Thyroid gland (tissue), 4 donors: Measurements from ENCODE around the gene CAVIN2. TPM values are rescaled to one million over a fixed set of nuclear protein-coding genes. Genes with fewer than 3 reads are reported as not detected.

Source experiments
- DNase-seq, 2 donors: peaks; one replicate each; pipeline ENCODE4 v3.0.0-alpha.2; 2019
- H3K27ac ChIP-seq, 3 donors: fragments of 200-600 bp; sonication (generic); 1 replicate in 2 of 3; 2 replicates in 1 of 3; pipeline ENCODE4 v1.5.1; 2016 to 2019; ENCODE audit warnings: mild to moderate bottlenecking in 1 of 3, moderate library complexity in 1 of 3
- H3K27me3 ChIP-seq: fragments of 200-600 bp; sonication (generic); one replicate; pipeline ENCODE4 v1.5.1; 2019
- H3K36me3 ChIP-seq, 2 donors: fragments of 200-600 bp; sonication (generic); one replicate each; pipeline ENCODE4 v1.5.1; 2016 to 2019
- H3K4me1 ChIP-seq, 2 donors: fragments of 200-600 bp; sonication (generic); one replicate each; pipeline ENCODE4 v1.5.1; 2017 to 2019
- H3K4me3 ChIP-seq, 3 donors: fragments of 200-600 bp; sonication (generic); replicated peaks in 1 of 3; 1 replicate in 2 of 3; 2 replicates in 1 of 3; pipeline ENCODE4 v1.5.1; 2016; ENCODE audit warnings: mild to moderate bottlenecking in 1 of 3
- H3K9me3 ChIP-seq: fragments of 200-600 bp; sonication (generic); one replicate; pipeline ENCODE4 v1.5.1; 2017
- POLR2A ChIP-seq, 2 donors: fragments of 450-650 bp; IDR thresholded peaks; one replicate each; pipeline ENCODE4 v1.6.1; 2017; ENCODE audit warnings: antibody characterized with exemption in 2 of 2, mild to moderate bottlenecking in 2 of 2, moderate library complexity in 1 of 2
- WGBS, 2 donors: methylation state at CpG; one replicate each; pipeline ENCODE4 v1.1.5; 2017; 5-methylcytosine and 5-hydroxymethylcytosine counted together
- intact Hi-C: fragments of 100-400 bp; cut with DNase I; formaldehyde crosslinking; loops from one replicate; pipeline ENCODE4 v1.15.1; 2023
- total RNA-seq, 4 donors: library from RNA; depleted of rRNA; stranded (reverse); fragments of >200 nt; gene quantifications; one replicate each; pipeline ENCODE4 v1.2.3, GENCODE V29; 2016
- TF ChIP-seq, protein P1 (sequence below), 6 experiments: fragments of 200-600 bp in 3 of 6; fragments of 450-650 bp in 3 of 6; sonication (generic) in 3 of 6; IDR thresholded peaks; one replicate each; pipeline ENCODE4 v1.5.1; 2016 to 2019; ENCODE audit warnings: antibody characterized with exemption in 6 of 6, mild to moderate bottlenecking in 2 of 6, inconsistent platforms in 1 of 6, moderate library complexity in 1 of 6

Gene CAVIN2
- total RNA-seq, 4 donors from 2014 or later, result 86.2 to 149 (median 132) TPM

DNA sequence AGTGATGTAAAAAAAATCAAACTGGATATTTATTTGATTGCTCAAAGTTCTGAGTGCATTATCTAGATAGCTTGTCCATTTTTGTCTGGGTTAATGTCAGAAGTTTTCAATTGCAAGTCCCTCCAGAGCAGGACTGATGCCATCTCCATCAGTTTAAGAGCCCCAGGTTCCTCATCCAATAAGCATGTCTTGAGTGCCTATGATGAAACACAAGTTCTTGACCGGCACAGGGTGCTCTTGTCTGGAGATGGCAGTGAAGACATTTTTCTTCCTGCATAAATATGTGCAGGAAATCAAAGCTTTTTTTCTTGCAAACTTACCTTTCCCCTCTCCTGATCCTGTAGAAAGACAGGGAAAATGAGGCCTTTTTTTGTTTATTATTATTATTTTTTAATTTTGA is 31.9 kb downstream of the CAVIN2 start:
- Histone ChIP-seq H3K4me1 (no peaks in the 10 kb centered on the region), H3K27me3 (no peaks in the 10 kb centered on the region), H3K4me3 (no peak overlapping the region), H3K36me3 (no peaks in the 10 kb centered on the region), H3K9me3 (no peaks in the 10 kb centered on the region), H3K27ac (no peak overlapping the region)
- intact Hi-C loops, result no loop called here
- no peak for DNase-seq
- TF ChIP-seq POLR2A (IDR thresholded peaks at IDR 0.05), result no peak
- TF ChIP-seq, protein P1, sequence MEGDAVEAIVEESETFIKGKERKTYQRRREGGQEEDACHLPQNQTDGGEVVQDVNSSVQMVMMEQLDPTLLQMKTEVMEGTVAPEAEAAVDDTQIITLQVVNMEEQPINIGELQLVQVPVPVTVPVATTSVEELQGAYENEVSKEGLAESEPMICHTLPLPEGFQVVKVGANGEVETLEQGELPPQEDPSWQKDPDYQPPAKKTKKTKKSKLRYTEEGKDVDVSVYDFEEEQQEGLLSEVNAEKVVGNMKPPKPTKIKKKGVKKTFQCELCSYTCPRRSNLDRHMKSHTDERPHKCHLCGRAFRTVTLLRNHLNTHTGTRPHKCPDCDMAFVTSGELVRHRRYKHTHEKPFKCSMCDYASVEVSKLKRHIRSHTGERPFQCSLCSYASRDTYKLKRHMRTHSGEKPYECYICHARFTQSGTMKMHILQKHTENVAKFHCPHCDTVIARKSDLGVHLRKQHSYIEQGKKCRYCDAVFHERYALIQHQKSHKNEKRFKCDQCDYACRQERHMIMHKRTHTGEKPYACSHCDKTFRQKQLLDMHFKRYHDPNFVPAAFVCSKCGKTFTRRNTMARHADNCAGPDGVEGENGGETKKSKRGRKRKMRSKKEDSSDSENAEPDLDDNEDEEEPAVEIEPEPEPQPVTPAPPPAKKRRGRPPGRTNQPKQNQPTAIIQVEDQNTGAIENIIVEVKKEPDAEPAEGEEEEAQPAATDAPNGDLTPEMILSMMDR (IDR thresholded peaks at IDR 0.05), result no peak
- WGBS, 2 donors, result 53 to 69% methylated on average over 1 of the region's 1 CpG

DNA sequence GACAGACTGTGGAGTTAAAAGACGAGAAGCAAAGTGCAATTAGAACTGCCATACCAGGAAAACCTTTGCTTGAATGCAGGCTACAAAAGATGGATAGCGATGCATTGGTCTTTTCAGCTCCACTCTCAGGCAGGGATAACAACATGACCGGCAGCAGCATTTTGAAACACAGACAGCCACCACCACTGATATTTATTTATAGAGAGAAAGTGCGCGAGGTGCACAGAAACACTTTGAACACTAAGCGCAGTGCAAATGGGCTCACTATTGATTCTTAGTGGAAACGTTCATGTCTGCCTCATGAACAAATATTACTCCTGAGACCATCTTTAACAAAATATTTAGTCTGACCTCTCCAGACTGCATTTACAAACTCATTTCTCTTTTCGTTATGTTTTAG is 32.9 kb downstream of the CAVIN2 start:
- Histone ChIP-seq H3K27me3 (no peaks in the 10 kb centered on the region), H3K4me3 (no peak overlapping the region), H3K36me3 (no peaks in the 10 kb centered on the region), H3K4me1 (no peaks in the 10 kb centered on the region), H3K9me3 (no peaks in the 10 kb centered on the region), H3K27ac (no peak overlapping the region)
- 87 to 90% methylated on average over 8 of the region's 8 CpGs for WGBS, 2 donors
- no peak for TF ChIP-seq POLR2A (IDR thresholded peaks at IDR 0.05)
- TF ChIP-seq, protein P1 (IDR thresholded peaks at IDR 0.05), result no peak
- intact Hi-C loops, result loop anchor here (5.0 kb wide), 1 partner anchor 348 kb away; no protein-coding TSS in a partner anchor
- DNase-seq, result no peak

DNA sequence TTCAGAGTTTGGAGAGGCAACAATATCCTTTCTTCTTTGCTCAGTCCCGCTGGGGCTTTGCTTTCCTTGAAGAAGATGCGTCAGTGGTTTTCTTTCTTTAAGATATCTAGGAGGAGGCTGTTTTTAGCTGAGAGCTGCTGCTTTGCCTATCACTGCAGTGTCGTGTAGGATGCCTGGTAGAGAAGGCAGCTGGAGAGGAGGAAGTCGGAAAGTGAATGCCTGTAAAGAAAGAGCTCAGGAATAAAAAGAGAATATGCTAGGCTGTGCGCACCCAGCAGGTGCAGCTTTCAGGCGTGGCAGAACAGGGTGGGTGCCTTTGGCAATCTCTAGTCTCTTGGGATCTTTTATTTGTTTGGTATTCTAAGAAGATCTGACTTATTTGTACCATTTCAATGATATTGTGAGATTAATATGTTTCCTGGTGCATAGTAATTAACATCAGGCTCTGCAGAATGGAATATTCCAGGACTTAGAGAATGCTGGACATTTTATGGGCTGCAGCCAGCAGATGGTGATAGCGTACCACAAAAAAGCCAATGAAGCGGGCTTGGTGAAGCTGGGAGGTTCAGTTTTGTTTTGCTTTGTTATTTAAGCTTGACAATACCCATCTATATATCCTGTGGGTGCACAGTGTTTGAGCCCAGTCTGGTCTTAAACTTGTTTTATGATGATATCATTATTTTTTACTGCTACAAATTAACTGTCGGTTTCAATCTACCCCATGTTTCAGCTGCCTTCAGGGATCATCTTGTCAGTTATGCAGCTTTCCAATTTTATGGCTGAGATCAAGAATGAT is 34.9 kb downstream of the CAVIN2 start:
- Histone ChIP-seq H3K27ac (no peak overlapping the region), H3K27me3 (no peaks in the 10 kb centered on the region), H3K36me3 (no peaks in the 10 kb centered on the region), H3K4me1 (no peaks in the 10 kb centered on the region), H3K4me3 (no peak overlapping the region), H3K9me3 (no peaks in the 10 kb centered on the region)
- TF ChIP-seq, protein P1 (IDR thresholded peaks at IDR 0.05), result peak; percentile 32 to 90 (median 79)
- TF ChIP-seq POLR2A (IDR thresholded peaks at IDR 0.05), result no peak
- intact Hi-C loops, result loop anchor here (5.0 kb wide), 1 partner anchor 350 kb away; no protein-coding TSS in a partner anchor
- 45 to 48% methylated on average over 9 of the region's 9 CpGs for WGBS, 2 donors
- DNase-seq, result peak; percentile 54 to 71

DNA sequence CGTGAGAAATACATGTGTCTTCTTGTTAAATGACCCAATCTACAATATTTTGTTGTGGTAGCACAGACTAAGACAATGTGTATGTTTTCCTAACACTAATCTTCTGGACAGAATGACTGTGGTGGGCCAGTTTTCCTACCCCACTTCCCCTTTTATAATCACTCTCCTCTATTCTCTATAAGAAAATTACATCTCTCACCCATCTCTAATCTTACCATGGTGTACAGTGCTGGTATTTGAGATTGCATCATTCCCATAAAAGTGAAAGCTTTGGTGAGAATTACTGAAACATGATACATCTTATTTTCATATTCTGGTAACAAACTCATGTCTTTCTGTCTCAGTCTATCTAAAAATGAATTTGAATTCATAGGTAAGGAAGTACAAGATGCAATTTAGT is 40.5 kb downstream of the CAVIN2 start:
- intact Hi-C loops, result no loop called here
- no peak for DNase-seq
- 87 to 100% methylated on average over 1 of the region's 1 CpG for WGBS, 2 donors
- no peak overlapping the region for H3K4me3 ChIP-seq
- TF ChIP-seq POLR2A (IDR thresholded peaks at IDR 0.05), result no peak
- TF ChIP-seq, protein P1 (IDR thresholded peaks at IDR 0.05), result no peak
- H3K9me3 ChIP-seq, result no peaks in the 10 kb centered on the region
- no peaks in the 10 kb centered on the region for H3K36me3 ChIP-seq
- H3K27me3 ChIP-seq, result no peaks in the 10 kb centered on the region
- no peak overlapping the region for H3K27ac ChIP-seq
- H3K4me1 ChIP-seq, result no peaks in the 10 kb centered on the region

DNA sequence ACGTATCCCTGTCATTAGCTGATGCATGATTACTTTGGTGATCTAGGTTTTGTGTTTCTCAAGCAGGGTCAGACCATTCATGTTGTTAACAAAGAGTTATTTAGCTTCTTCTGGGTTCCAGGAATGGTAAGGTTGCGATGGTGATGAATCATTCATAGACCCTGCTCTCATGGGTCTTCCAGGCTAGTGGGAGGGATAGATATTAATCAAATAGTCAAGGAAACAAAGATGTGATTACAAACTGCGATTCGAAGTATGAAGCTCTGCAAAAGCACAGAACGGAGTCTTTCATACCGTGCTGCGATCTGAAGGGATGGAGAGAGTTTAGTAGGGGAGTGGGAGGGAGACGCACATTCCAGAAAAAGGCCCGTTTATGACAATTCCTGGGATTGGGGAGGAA is 42.1 kb downstream of the CAVIN2 start:
- no peaks in the 10 kb centered on the region for H3K36me3 ChIP-seq
- H3K4me3 ChIP-seq, result no peak overlapping the region
- no peaks in the 10 kb centered on the region for H3K27me3 ChIP-seq
- WGBS, 2 donors, result 77 to 82% methylated on average over 9 of the region's 9 CpGs
- no peak for DNase-seq
- TF ChIP-seq POLR2A (IDR thresholded peaks at IDR 0.05), result no peak
- TF ChIP-seq, protein P1 (IDR thresholded peaks at IDR 0.05), result no peak
- H3K9me3 ChIP-seq, result no peaks in the 10 kb centered on the region
- intact Hi-C loops, result no loop called here
- no peak overlapping the region for H3K27ac ChIP-seq
- no peaks in the 10 kb centered on the region for H3K4me1 ChIP-seq
